ENCODE data around the gene GNPTG. TPM values are rescaled to one million over a fixed set of nuclear protein-coding genes. Genes with fewer than 3 reads are reported as not detected.

The GNPTG gene
- total and polyA plus RNA-seq, 2 donors: 27.8 to 61.3 TPM

- no peaks in the 10 kb centered on the region for H3K9me3 ChIP-seq (ENCODE audit: control insufficient read depth in 2 of 2, insufficient read depth in 1 of 2, low read length in 1 of 2)
- peaks cover 11 to 14% of the 10 kb centered on the region in 2 donors for H3K4me1 ChIP-seq (ENCODE audit: control insufficient read depth in 2 of 2, insufficient read depth in 2 of 2, low read length in 2 of 2)
- 97% methylated on average over 10 of the region's 10 CpGs for WGBS
- DNase-seq (ENCODE audit: low read depth in 6 of 9, low spot score in 9 of 9): no peak
- H3K27me3 ChIP-seq (ENCODE audit: control insufficient read depth in 2 of 2, insufficient read depth in 1 of 2, low read length in 1 of 2): peaks cover 2 to 14% of the 10 kb centered on the region in 2 donors
- H3K4me3 ChIP-seq (ENCODE audit: low read length in 2 of 2): no peak overlapping the region
- no peak overlapping the region for H3K27ac ChIP-seq (ENCODE audit: low read depth in 1 of 2, low read length in 1 of 2)
- peaks cover 27 to 61% of the 10 kb centered on the region in 2 donors for H3K36me3 ChIP-seq (ENCODE audit: control insufficient read depth in 2 of 2, insufficient read depth in 2 of 2, low read length in 1 of 2)
These were observed 25.8 kb downstream of the GNPTG start for GRCh38 chr16:1377406-1378010.

GRCh38 chr16:1378087-1378803 lies 26.5 kb downstream of the GNPTG start:
- peak overlapping the region in 1 of 2 donors; percentile 10 for H3K4me3 ChIP-seq (ENCODE audit: low read length in 2 of 2)
- DNase-seq (ENCODE audit: low read depth in 6 of 9, low spot score in 9 of 9): no peak
- peaks cover 2 to 14% of the 10 kb centered on the region in 2 donors for H3K27me3 ChIP-seq (ENCODE audit: control insufficient read depth in 2 of 2, insufficient read depth in 1 of 2, low read length in 1 of 2)
- H3K27ac ChIP-seq (ENCODE audit: low read depth in 1 of 2, low read length in 1 of 2): no peak overlapping the region
- peaks cover 28 to 67% of the 10 kb centered on the region in 2 donors for H3K36me3 ChIP-seq (ENCODE audit: control insufficient read depth in 2 of 2, insufficient read depth in 2 of 2, low read length in 1 of 2)
- 93% methylated on average over 25 of the region's 25 CpGs for WGBS
- H3K9me3 ChIP-seq (ENCODE audit: control insufficient read depth in 2 of 2, insufficient read depth in 1 of 2, low read length in 1 of 2): no peaks in the 10 kb centered on the region
- H3K4me1 ChIP-seq (ENCODE audit: control insufficient read depth in 2 of 2, insufficient read depth in 2 of 2, low read length in 2 of 2): peaks cover 11 to 14% of the 10 kb centered on the region in 2 donors

- 12% methylated on average over 31 of the region's 31 CpGs for WGBS
- DNase-seq (ENCODE audit: low read depth in 6 of 9, low spot score in 9 of 9): peak in 3 of 9 donors; percentile 18 to 39 (median 31)
- Histone ChIP-seq H3K27me3 (ENCODE audit: control insufficient read depth in 2 of 2, insufficient read depth in 1 of 2, low read length in 1 of 2) (peaks cover 2 to 14% of the 10 kb centered on the region in 2 donors), H3K36me3 (ENCODE audit: control insufficient read depth in 2 of 2, insufficient read depth in 2 of 2, low read length in 1 of 2) (peaks cover 34 to 73% of the 10 kb centered on the region in 2 donors), H3K4me3 (ENCODE audit: low read length in 2 of 2) (peak overlapping the region; percentile 10 to 48), H3K27ac (ENCODE audit: low read depth in 1 of 2, low read length in 1 of 2) (peak overlapping the region in 1 of 2 donors; percentile 42), H3K9me3 (ENCODE audit: control insufficient read depth in 2 of 2, insufficient read depth in 1 of 2, low read length in 1 of 2) (no peaks in the 10 kb centered on the region), H3K4me1 (ENCODE audit: control insufficient read depth in 2 of 2, insufficient read depth in 2 of 2, low read length in 2 of 2) (peaks cover 11 to 14% of the 10 kb centered on the region in 2 donors)
These were observed 27.1 kb downstream of the GNPTG start for GRCh38 chr16:1378804-1379303.

- H3K9me3 ChIP-seq (ENCODE audit: control insufficient read depth in 2 of 2, insufficient read depth in 1 of 2, low read length in 1 of 2): no peaks in the 10 kb centered on the region
- H3K36me3 ChIP-seq (ENCODE audit: control insufficient read depth in 2 of 2, insufficient read depth in 2 of 2, low read length in 1 of 2): peaks cover 34 to 76% of the 10 kb centered on the region in 2 donors
- 6% methylated on average over 95 of the region's 95 CpGs for WGBS
- peaks cover 2 to 14% of the 10 kb centered on the region in 2 donors for H3K27me3 ChIP-seq (ENCODE audit: control insufficient read depth in 2 of 2, insufficient read depth in 1 of 2, low read length in 1 of 2)
- peaks cover 11 to 14% of the 10 kb centered on the region in 2 donors for H3K4me1 ChIP-seq (ENCODE audit: control insufficient read depth in 2 of 2, insufficient read depth in 2 of 2, low read length in 2 of 2)
- H3K4me3 ChIP-seq (ENCODE audit: low read length in 2 of 2): peak overlapping the region in 1 of 2 donors; percentile 48
- H3K27ac ChIP-seq (ENCODE audit: low read depth in 1 of 2, low read length in 1 of 2): peak overlapping the region in 1 of 2 donors; percentile 42
- peak in 7 of 9 donors; percentile 4 to 64 (median 42) for DNase-seq (ENCODE audit: low read depth in 6 of 9, low spot score in 9 of 9)
These were observed 27.8 kb downstream of the GNPTG start for GRCh38 chr16:1379304-1380076.

GRCh38 chr16:1380195-1380594 lies 28.5 kb downstream of the GNPTG start:
- no peaks in the 10 kb centered on the region for H3K9me3 ChIP-seq (ENCODE audit: control insufficient read depth in 2 of 2, insufficient read depth in 1 of 2, low read length in 1 of 2)
- WGBS: 95% methylated on average over 10 of the region's 10 CpGs
- peaks cover 36 to 76% of the 10 kb centered on the region in 2 donors for H3K36me3 ChIP-seq (ENCODE audit: control insufficient read depth in 2 of 2, insufficient read depth in 2 of 2, low read length in 1 of 2)
- H3K4me1 ChIP-seq (ENCODE audit: control insufficient read depth in 2 of 2, insufficient read depth in 2 of 2, low read length in 2 of 2): peaks cover 11 to 14% of the 10 kb centered on the region in 2 donors
- no peak for DNase-seq (ENCODE audit: low read depth in 6 of 9, low spot score in 9 of 9)
- H3K27ac ChIP-seq (ENCODE audit: low read depth in 1 of 2, low read length in 1 of 2): no peak overlapping the region
- peaks cover 2 to 14% of the 10 kb centered on the region in 2 donors for H3K27me3 ChIP-seq (ENCODE audit: control insufficient read depth in 2 of 2, insufficient read depth in 1 of 2, low read length in 1 of 2)
- H3K4me3 ChIP-seq (ENCODE audit: low read length in 2 of 2): no peak overlapping the region

- no peak overlapping the region for H3K27ac ChIP-seq (ENCODE audit: low read depth in 1 of 2, low read length in 1 of 2)
- peaks cover 2 to 14% of the 10 kb centered on the region in 2 donors for H3K27me3 ChIP-seq (ENCODE audit: control insufficient read depth in 2 of 2, insufficient read depth in 1 of 2, low read length in 1 of 2)
- H3K4me3 ChIP-seq (ENCODE audit: low read length in 2 of 2): no peak overlapping the region
- no peaks in the 10 kb centered on the region for H3K9me3 ChIP-seq (ENCODE audit: control insufficient read depth in 2 of 2, insufficient read depth in 1 of 2, low read length in 1 of 2)
- no peak for DNase-seq (ENCODE audit: low read depth in 6 of 9, low spot score in 9 of 9)
- H3K4me1 ChIP-seq (ENCODE audit: control insufficient read depth in 2 of 2, insufficient read depth in 2 of 2, low read length in 2 of 2): peaks cover 11 to 17% of the 10 kb centered on the region in 2 donors
- H3K36me3 ChIP-seq (ENCODE audit: control insufficient read depth in 2 of 2, insufficient read depth in 2 of 2, low read length in 1 of 2): peaks cover 35 to 74% of the 10 kb centered on the region in 2 donors
- WGBS: 97% methylated on average over 9 of the region's 9 CpGs
These were observed 30.1 kb downstream of the GNPTG start for GRCh38 chr16:1381612-1382406.

- Histone ChIP-seq H3K4me3 (ENCODE audit: low read length in 2 of 2) (no peak overlapping the region), H3K36me3 (ENCODE audit: control insufficient read depth in 2 of 2, insufficient read depth in 2 of 2, low read length in 1 of 2) (peaks cover 40 to 74% of the 10 kb centered on the region in 2 donors), H3K4me1 (ENCODE audit: control insufficient read depth in 2 of 2, insufficient read depth in 2 of 2, low read length in 2 of 2) (peaks cover 11 to 15% of the 10 kb centered on the region in 2 donors), H3K27ac (ENCODE audit: low read depth in 1 of 2, low read length in 1 of 2) (no peak overlapping the region), H3K27me3 (ENCODE audit: control insufficient read depth in 2 of 2, insufficient read depth in 1 of 2, low read length in 1 of 2) (peaks cover 2 to 12% of the 10 kb centered on the region in 2 donors), H3K9me3 (ENCODE audit: control insufficient read depth in 2 of 2, insufficient read depth in 1 of 2, low read length in 1 of 2) (no peaks in the 10 kb centered on the region)
- WGBS: 98% methylated on average over 18 of the region's 18 CpGs
- DNase-seq (ENCODE audit: low read depth in 6 of 9, low spot score in 9 of 9): no peak
These were observed 31.8 kb downstream of the GNPTG start for GRCh38 chr16:1383556-1383955.

- DNase-seq (ENCODE audit: low read depth in 6 of 9, low spot score in 9 of 9): no peak
- Histone ChIP-seq H3K27me3 (ENCODE audit: control insufficient read depth in 2 of 2, insufficient read depth in 1 of 2, low read length in 1 of 2) (no peaks in the 10 kb centered on the region), H3K4me1 (ENCODE audit: control insufficient read depth in 2 of 2, insufficient read depth in 2 of 2, low read length in 2 of 2) (peaks cover 0 to 16% of the 10 kb centered on the region in 2 donors), H3K27ac (ENCODE audit: low read depth in 1 of 2, low read length in 1 of 2) (no peak overlapping the region), H3K9me3 (ENCODE audit: control insufficient read depth in 2 of 2, insufficient read depth in 1 of 2, low read length in 1 of 2) (no peaks in the 10 kb centered on the region), H3K4me3 (ENCODE audit: low read length in 2 of 2) (no peak overlapping the region), H3K36me3 (ENCODE audit: control insufficient read depth in 2 of 2, insufficient read depth in 2 of 2, low read length in 1 of 2) (peaks cover 53 to 90% of the 10 kb centered on the region in 2 donors)
- 98% methylated on average over 39 of the region's 39 CpGs for WGBS
These were observed 33.5 kb downstream of the GNPTG start for GRCh38 chr16:1385232-1385631.
